Mesenchymal stem cell (in vitro differentiated cells and primary cell): ENCODE measurements around the gene LARGE1.
A peak's percentile ranks its signal among the peaks of the same experiment; 100 is the strongest.

Source experiments
- DNase-seq: peaks from one replicate; pipeline ENCODE4 v3.0.0-alpha.2; 2013
- H2AFZ ChIP-seq: one replicate; pipeline ENCODE4 v1.6.1; 2013; ENCODE audit warnings: low read depth, mild to moderate bottlenecking, control low read depth, inconsistent platforms, low read length, moderate library complexity
- H2AK5ac ChIP-seq: 2 replicates; pipeline ENCODE4 v1.6.1; 2013; ENCODE audit warnings: low read length, moderate library complexity, mild to moderate bottlenecking, inconsistent platforms; ENCODE audit not compliant: severe bottlenecking
- H2BK120ac ChIP-seq: one replicate; pipeline ENCODE4 v1.6.1; 2013; ENCODE audit warnings: low read depth, mild to moderate bottlenecking, inconsistent platforms, low read length, moderate library complexity
- H2BK12ac ChIP-seq, 2 experiments: one replicate each; pipeline ENCODE4 v1.6.1; 2013; ENCODE audit warnings: inconsistent platforms in 2 of 2, low read length in 2 of 2, mild to moderate bottlenecking in 2 of 2, moderate library complexity in 2 of 2, control low read depth in 1 of 2
- H2BK15ac ChIP-seq: one replicate; pipeline ENCODE4 v1.6.1; 2013; ENCODE audit warnings: mild to moderate bottlenecking, low read depth, inconsistent platforms; ENCODE audit not compliant: poor library complexity, severe bottlenecking
- H2BK5ac ChIP-seq: 2 replicates; pipeline ENCODE4 v1.6.1; 2013; ENCODE audit warnings: low read depth, mild to moderate bottlenecking, low read length, control low read depth, inconsistent platforms; ENCODE audit not compliant: poor library complexity, severe bottlenecking
- H3K14ac ChIP-seq, 2 experiments: one replicate each; pipeline ENCODE4 v1.6.1; 2013; ENCODE audit warnings: inconsistent platforms in 2 of 2, low read length in 2 of 2, control low read depth in 1 of 2, mild to moderate bottlenecking in 1 of 2, moderate library complexity in 1 of 2
- H3K18ac ChIP-seq, 2 experiments: one replicate each; pipeline ENCODE4 v1.6.1; 2013; ENCODE audit warnings: inconsistent platforms in 2 of 2, low read length in 2 of 2, control low read depth in 1 of 2, low read depth in 1 of 2, mild to moderate bottlenecking in 1 of 2
- H3K23ac ChIP-seq, 2 experiments: one replicate each; pipeline ENCODE4 v1.6.1; 2013; ENCODE audit warnings: inconsistent platforms in 2 of 2, low read length in 2 of 2, mild to moderate bottlenecking in 2 of 2, moderate library complexity in 2 of 2, control low read depth in 1 of 2
- H3K27ac ChIP-seq: 2 replicates; pipeline ENCODE4 v1.5.1; 2013; ENCODE audit warnings: mild to moderate bottlenecking, moderate library complexity, low read length, control low read depth, inconsistent platforms; ENCODE audit not compliant: poor library complexity, severe bottlenecking
- H3K27me3 ChIP-seq, 2 experiments: 2 replicates each; pipeline versions ENCODE4 v1.6.1 to v1.7.0; 2013; ENCODE audit warnings: low read length in 2 of 2, mild to moderate bottlenecking in 2 of 2, moderate library complexity in 2 of 2, control low read depth in 1 of 2, inconsistent platforms in 1 of 2; ENCODE audit not compliant: control insufficient read depth in 1 of 2, insufficient read depth in 1 of 2
- H3K36me3 ChIP-seq, 2 experiments: 2 replicates each; pipeline versions ENCODE4 v1.6.1 to v1.7.0; 2013; ENCODE audit warnings: low read length in 2 of 2, control low read depth in 1 of 2, inconsistent platforms in 1 of 2, low read depth in 1 of 2, mild to moderate bottlenecking in 1 of 2; ENCODE audit not compliant: insufficient read depth in 2 of 2, control insufficient read depth in 1 of 2
- H3K4ac ChIP-seq, 2 experiments: one replicate each; pipeline ENCODE4 v1.6.1; 2013; ENCODE audit warnings: inconsistent platforms in 2 of 2, low read length in 2 of 2, mild to moderate bottlenecking in 2 of 2, moderate library complexity in 2 of 2, control low read depth in 1 of 2, low read depth in 1 of 2
- H3K4me1 ChIP-seq: 2 replicates; pipeline ENCODE4 v1.6.1; 2013; ENCODE audit warnings: low read depth, low read length, control low read depth; ENCODE audit not compliant: control insufficient read depth, insufficient read depth
- H3K4me2 ChIP-seq: 2 replicates; pipeline ENCODE4 v1.6.1; 2013; ENCODE audit warnings: low read length, mild to moderate bottlenecking, inconsistent platforms; ENCODE audit not compliant: poor library complexity, severe bottlenecking
- H3K4me3 ChIP-seq, 2 experiments: 2 replicates each; pipeline versions ENCODE4 v1.5.1 to v1.7.0; 2013; ENCODE audit warnings: low read length in 2 of 2, mild to moderate bottlenecking in 2 of 2, control low read depth in 1 of 2, low read depth in 1 of 2; ENCODE audit not compliant: insufficient read depth in 1 of 2
- H3K79me1 ChIP-seq: replicated peaks from 2 replicates; pipeline ENCODE4 v1.6.1; 2013; ENCODE audit warnings: mild to moderate bottlenecking, control low read depth, low read length, inconsistent platforms; ENCODE audit not compliant: poor library complexity, severe bottlenecking
- H3K9ac ChIP-seq: 2 replicates; pipeline ENCODE4 v1.7.0; 2013; ENCODE audit warnings: mild to moderate bottlenecking, low read length, moderate library complexity
- H3K9me3 ChIP-seq: 2 replicates; pipeline ENCODE4 v1.7.0; 2013; ENCODE audit warnings: mild to moderate bottlenecking, low read length; ENCODE audit not compliant: control insufficient read depth
- H4K8ac ChIP-seq: one replicate; pipeline ENCODE4 v1.6.1; 2013; ENCODE audit warnings: inconsistent platforms, mild to moderate bottlenecking, low read length, moderate library complexity
- H4K91ac ChIP-seq: one replicate; pipeline ENCODE4 v1.6.1; 2013; ENCODE audit warnings: mild to moderate bottlenecking, low read length, inconsistent platforms
- WGBS: methylation state at CpG from one replicate; pipeline ENCODE4 v1.1.7; 2013; ENCODE audit warnings: mixed read lengths; 5-methylcytosine and 5-hydroxymethylcytosine counted together

LARGE1 gene

DNA sequence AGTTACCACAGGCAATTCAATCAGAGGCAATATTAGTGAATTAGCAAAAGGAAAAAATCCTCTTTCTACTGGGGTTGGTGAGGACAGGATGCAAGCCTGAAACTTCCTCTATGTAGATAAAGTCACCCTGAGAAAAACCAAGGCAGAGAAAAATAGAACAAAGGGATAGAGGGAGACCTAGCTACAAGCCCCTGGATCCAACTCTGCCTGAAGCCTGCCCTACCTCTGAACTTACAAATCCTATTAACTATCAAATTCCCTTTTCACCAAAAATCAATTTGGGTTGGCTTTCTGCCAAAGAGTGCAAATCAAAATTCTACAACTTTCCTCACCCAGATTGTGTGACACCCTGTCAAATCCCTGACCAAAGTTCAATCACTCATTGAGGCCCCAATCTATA, 161.3 kb downstream of the LARGE1 start:
- no peak overlapping the region for H2BK120ac ChIP-seq
- no peak overlapping the region for H4K8ac ChIP-seq
- no peak overlapping the region for H3K4me2 ChIP-seq
- no peaks in the 10 kb centered on the region for H3K79me1 ChIP-seq
- no peak overlapping the region for H3K23ac ChIP-seq
- H3K36me3 ChIP-seq = peaks cover 0 to 3% of the 10 kb centered on the region in 2 experiments
- H3K4ac ChIP-seq = no peak overlapping the region
- H4K91ac ChIP-seq = no peak overlapping the region
- no peak overlapping the region for H2BK12ac ChIP-seq
- no peak overlapping the region for H2AK5ac ChIP-seq
- no peaks in the 10 kb centered on the region for H3K27me3 ChIP-seq
- no peak overlapping the region for H2BK15ac ChIP-seq
- no peaks in the 10 kb centered on the region for H3K4me1 ChIP-seq
- H2AFZ ChIP-seq = no peak overlapping the region
- H2BK5ac ChIP-seq = no peak overlapping the region
- H3K14ac ChIP-seq = no peak overlapping the region
- H3K9me3 ChIP-seq = no peaks in the 10 kb centered on the region
- no peak overlapping the region for H3K9ac ChIP-seq
- H3K27ac ChIP-seq = no peak overlapping the region
- H3K4me3 ChIP-seq = no peak overlapping the region
- H3K18ac ChIP-seq = no peak overlapping the region
- DNase-seq = no peak

DNA sequence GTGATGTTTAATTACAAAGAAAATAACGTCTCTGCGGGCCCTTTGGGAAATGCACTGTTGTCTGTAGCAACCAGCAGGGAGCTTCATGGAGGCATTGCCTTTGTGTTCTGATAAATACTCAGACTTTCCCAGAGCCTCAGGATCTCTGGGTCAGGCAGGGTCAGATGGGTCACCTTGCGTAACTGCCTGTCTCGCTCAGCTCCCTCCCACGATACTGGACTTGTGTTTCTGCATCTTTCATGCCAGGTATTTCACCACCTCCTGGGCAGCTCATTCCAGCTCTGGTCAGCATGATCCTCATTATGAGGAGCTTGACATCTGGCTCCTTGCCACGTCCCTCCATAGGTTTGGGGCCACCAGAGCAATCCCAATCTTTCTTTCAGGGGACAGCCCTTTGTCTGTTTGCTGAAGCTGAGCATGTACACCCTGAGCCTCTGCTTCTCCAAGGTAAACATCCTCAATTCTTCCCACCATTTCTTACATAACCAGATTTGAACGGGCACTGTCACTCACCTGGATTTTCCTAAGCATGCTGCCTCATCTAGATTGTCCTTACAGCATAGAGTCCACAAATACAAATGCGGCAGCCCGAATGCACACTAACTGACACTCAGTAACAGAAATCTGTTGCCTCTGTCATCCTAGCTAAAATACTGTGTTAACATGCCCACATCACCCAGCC, 162.3 kb downstream of the LARGE1 start:
- Histone ChIP-seq H3K14ac (no peak overlapping the region), H3K4me3 (no peak overlapping the region), H2AFZ (no peak overlapping the region), H2BK12ac (no peak overlapping the region), H3K79me1 (no peaks in the 10 kb centered on the region), H2BK120ac (no peak overlapping the region), H4K8ac (no peak overlapping the region), H2BK5ac (no peak overlapping the region), H3K18ac (no peak overlapping the region), H4K91ac (no peak overlapping the region), H3K23ac (no peak overlapping the region), H3K4me1 (no peaks in the 10 kb centered on the region), H3K27ac (no peak overlapping the region), H3K4me2 (no peak overlapping the region), H3K9me3 (no peaks in the 10 kb centered on the region), H3K4ac (no peak overlapping the region), H2BK15ac (no peak overlapping the region), H3K36me3 (peaks cover 0 to 3% of the 10 kb centered on the region in 2 experiments), H3K9ac (no peak overlapping the region), H3K27me3 (no peaks in the 10 kb centered on the region), H2AK5ac (no peak overlapping the region)
- 78% methylated on average over 9 of the region's 9 CpGs for WGBS
- DNase-seq = no peak

DNA sequence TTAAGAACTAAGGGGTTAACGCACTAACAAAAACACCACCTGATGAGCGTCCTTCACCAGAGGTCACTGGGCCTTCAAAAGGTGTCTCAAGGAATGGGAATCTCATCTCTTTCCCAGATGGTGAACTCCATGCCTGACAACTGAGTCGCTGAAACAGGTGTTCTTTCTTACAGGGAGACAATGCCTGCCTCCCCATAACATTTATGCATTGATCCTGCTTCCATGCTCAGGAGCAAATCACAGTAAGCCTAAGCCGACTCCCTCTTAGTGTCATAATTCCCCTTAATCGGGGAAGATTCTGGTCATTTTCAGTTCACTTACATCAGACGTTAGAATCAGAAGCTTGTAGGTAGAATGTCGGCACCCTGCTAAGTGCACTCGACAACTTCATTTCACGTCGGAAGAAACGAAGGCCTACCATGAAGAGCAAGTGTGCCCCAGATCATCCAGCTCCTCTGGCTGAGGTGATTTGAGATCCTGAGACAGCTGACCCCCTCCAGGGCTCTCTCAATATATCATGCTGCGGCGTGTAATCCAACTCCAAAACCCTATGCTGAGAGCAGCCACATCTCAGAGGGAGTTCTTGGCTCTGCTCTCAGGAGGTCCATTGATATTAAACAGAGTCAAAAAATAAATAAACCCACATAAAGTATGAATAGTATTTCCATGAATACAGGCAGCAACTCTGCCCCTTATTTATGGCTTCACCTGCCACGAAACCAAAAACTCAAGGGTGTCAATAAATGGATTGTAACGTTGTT, 163.1 kb downstream of the LARGE1 start:
- no peak overlapping the region for H2BK120ac ChIP-seq

GRCh38 chr22:33756508-33756949, 163.7 kb downstream of the LARGE1 start:
- H3K18ac ChIP-seq = no peak overlapping the region
- H3K9ac ChIP-seq = no peak overlapping the region
- H2AK5ac ChIP-seq = no peak overlapping the region
- H4K8ac ChIP-seq = peak overlapping the region; percentile 50
- H3K27me3 ChIP-seq = no peaks in the 10 kb centered on the region
- H3K79me1 ChIP-seq = no peaks in the 10 kb centered on the region
- H3K14ac ChIP-seq = no peak overlapping the region
- no peak overlapping the region for H2AFZ ChIP-seq
- H2BK120ac ChIP-seq = no peak overlapping the region
- no peak overlapping the region for H4K91ac ChIP-seq
- no peak overlapping the region for H3K4me3 ChIP-seq
- no peak for DNase-seq
- no peak overlapping the region for H3K4ac ChIP-seq
- H2BK15ac ChIP-seq = no peak overlapping the region
- H2BK12ac ChIP-seq = no peak overlapping the region
- H3K36me3 ChIP-seq = peaks cover 0 to 6% of the 10 kb centered on the region in 2 experiments
- WGBS = 79% methylated on average over 10 of the region's 10 CpGs
- H2BK5ac ChIP-seq = no peak overlapping the region
- no peaks in the 10 kb centered on the region for H3K9me3 ChIP-seq
- no peak overlapping the region for H3K27ac ChIP-seq
- H3K4me2 ChIP-seq = no peak overlapping the region
- H3K4me1 ChIP-seq = no peaks in the 10 kb centered on the region
- H3K23ac ChIP-seq = no peak overlapping the region

More for the DNA sequence above, 163.1 kb downstream of the LARGE1 start:
- Histone ChIP-seq H2BK5ac (no peak overlapping the region), H2AFZ (no peak overlapping the region), H3K4ac (no peak overlapping the region), H2BK15ac (no peak overlapping the region), H3K14ac (no peak overlapping the region), H4K91ac (no peak overlapping the region), H3K9ac (no peak overlapping the region), H3K23ac (no peak overlapping the region), H3K27ac (no peak overlapping the region), H2BK12ac (no peak overlapping the region), H3K4me2 (no peak overlapping the region), H3K27me3 (no peaks in the 10 kb centered on the region), H3K36me3 (peaks cover 0 to 6% of the 10 kb centered on the region in 2 experiments), H4K8ac (no peak overlapping the region), H3K4me1 (no peaks in the 10 kb centered on the region), H3K79me1 (no peaks in the 10 kb centered on the region), H3K18ac (no peak overlapping the region), H3K9me3 (no peaks in the 10 kb centered on the region), H2AK5ac (no peak overlapping the region), H3K4me3 (no peak overlapping the region)
- WGBS = 89% methylated on average over 15 of the region's 15 CpGs
- DNase-seq = no peak
